Activated T-cell treated with anti-CD3 and anti-CD28 coated beads, Interleukin-2, amount 50 U/mL, for 48 hours (primary cell): Measurements from ENCODE around the gene DIP2B.
"Not testable (repeated sequence)": the region's sequence is repeated elsewhere in the genome, so short reads cannot be mapped to it uniquely, and the experiment has no call there.

Experiments
- DNase-seq, 2 experiments: peaks; one replicate each; pipeline ENCODE4 v3.0.0-alpha.2; 2020

DIP2B gene

DNA sequence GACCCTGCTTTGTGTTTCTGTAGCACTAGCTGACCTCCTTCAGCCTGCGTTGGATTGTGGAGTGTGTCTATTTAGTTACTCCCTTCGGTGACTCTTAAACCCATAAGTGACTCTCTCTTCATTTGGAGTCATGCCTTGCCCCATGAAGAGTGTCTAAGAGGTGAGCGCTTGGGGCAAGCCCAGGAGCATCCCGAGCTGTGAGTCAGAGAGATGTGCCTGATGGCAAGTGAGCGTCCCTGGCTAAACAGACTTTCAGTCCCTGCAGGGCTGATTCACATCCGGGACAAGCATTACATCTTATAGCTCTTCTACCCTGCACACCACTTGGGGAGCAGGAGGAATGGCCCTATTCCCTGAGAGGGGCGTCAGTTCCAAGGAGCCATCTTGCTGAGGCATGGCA lies 234.8 kb downstream of the DIP2B start:
- DNase-seq = no peak

GRCh38 chr12:50740307-50740706 lies 235.5 kb downstream of the DIP2B start:
- DNase-seq = no peak

DNA sequence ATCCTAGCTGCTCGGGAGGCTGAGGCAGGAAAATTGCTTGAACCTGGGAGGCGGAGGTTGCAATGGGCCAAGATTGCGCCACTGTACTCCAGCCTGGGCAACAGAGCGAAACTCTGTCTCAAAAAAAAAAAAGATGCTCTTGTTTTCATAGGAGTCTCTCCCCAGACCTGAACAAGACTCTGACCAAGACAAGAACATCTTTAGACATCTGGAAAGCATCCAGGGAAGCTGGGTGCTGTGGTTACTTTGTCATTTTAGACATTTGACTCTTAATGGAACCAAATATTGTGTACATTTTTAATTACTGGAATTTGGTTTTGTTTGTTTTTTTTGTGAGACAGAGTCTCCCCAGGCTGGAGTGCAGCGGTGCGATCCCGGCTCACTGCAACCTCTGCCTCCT lies 238.0 kb downstream of the DIP2B start:
- DNase-seq = no peak

DNA sequence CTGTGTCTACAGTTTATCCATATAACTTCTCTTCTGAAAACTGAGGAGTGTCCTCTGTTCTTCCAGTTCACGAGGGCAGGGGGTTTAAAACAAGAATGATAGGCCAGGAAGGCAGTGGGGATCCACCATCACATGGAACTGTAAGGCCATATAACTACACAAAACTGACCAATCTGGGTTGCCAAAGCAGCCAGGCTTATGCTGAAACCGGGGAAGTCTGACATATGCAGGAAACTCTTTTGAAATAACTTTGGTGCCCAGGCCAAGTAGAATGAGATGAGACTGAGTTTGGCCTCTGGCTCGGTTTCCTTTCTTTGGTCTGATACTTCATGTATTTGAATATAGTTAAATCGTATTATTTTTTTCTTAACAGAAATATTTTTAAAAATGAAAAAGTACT lies 241.1 kb downstream of the DIP2B start:
- no peak for DNase-seq

DNA sequence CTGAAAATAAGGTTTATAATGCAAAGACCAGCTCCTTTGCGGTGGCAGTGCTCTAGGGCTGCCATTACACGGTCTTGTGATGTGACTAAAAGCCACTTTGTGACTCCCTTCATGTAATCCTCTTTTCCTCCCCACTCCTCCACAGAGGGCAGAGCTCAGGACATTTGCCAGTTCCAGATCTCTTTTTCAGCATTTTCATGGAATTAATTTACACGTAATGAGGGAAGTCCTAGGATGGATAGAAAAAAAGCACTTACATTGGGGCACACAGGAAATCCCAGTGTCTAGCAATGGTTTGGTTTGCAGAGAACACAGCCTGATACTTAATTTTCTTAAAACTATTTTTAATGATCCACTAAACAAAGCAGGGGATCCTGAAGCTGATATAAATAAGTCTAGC lies 241.6 kb downstream of the DIP2B start:
- DNase-seq = no peak

DNA sequence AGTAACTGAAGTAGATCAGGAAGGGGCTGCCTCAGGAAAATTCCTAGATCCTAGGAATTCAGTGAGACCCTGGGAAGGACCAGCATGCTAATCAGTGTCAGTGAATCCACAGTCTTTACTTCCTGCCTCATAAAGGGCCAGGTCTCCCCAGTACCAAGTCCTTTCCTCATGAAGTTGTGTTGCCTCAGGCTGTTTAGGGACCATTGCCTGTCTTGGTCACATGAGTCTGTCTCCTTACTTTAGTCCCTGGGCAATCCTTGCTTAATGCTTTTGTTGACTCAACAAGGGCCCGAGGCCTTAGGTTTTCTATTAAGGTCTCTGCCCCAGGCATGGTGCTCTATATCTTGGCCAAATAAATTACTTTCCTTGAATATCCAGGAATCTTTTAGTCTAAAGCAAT lies 243.0 kb downstream of the DIP2B start:
- no peak for DNase-seq

DNA sequence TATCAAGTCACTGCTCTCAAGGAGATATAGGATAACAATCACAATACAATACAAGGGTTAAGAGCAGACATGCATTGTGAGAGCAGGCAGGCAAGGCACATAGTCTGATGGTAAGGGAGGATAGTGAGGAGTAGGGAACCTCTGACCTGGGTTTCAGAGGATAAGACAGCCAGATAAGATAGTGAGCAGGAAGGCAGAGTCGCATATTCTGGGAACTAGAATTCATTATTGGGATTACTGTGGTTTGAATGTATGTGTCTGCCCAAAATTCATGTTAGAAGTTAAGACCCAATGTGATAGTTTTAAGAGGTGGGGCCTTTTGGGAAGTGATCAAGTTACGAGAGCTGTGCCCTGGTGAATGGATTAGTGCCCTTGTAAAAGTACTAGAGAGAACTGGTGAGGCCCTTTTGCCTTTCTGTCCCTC lies 244.7 kb downstream of the DIP2B start:
- DNase-seq = no peak

GRCh38 chr12:50750366-50750765 lies 245.6 kb downstream of the DIP2B start:
- no peak for DNase-seq

- no peak for DNase-seq
These were observed 247.3 kb downstream of the DIP2B start for GRCh38 chr12:50751948-50752721.

DNA sequence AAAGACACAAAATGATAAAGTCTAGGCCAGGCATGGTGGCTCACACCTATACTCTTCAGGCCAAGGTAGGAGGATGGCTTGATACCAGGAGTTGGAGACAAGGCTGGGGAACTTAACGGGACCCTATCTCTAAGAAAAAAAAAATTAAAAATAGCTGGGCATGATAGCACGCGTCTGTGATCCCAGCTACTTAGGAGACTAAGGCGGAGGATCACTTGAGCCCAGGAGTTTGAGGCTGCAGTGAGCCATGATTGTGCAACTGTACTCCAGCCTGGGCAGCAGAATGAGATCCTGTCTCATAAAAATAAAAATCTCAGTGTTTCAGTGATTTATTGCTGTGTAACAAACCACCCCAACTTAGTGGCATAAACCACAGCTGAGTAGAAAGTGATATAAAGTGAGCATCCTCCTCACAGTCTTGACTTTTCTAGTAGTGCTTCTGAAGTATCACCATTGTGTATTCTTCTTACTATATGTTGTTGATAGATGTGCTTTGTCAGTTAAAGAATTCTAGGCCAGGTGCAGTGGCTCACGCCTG lies 248.5 kb downstream of the DIP2B start:
- no peak for DNase-seq

GRCh38 chr12:50763639-50764285 lies 259.0 kb downstream of the DIP2B start, which contains the start of gene ATF1:
ATF1 (plus strand) TSS chr12:50764101; CDS start chr12:50780146, 16,045 bp downstream.
- DNase-seq = peak; percentile 91 to 94

- peak; percentile 79 to 85 for DNase-seq
These were observed 259.7 kb downstream of the DIP2B start for GRCh38 chr12:50764286-50765094.

DNA sequence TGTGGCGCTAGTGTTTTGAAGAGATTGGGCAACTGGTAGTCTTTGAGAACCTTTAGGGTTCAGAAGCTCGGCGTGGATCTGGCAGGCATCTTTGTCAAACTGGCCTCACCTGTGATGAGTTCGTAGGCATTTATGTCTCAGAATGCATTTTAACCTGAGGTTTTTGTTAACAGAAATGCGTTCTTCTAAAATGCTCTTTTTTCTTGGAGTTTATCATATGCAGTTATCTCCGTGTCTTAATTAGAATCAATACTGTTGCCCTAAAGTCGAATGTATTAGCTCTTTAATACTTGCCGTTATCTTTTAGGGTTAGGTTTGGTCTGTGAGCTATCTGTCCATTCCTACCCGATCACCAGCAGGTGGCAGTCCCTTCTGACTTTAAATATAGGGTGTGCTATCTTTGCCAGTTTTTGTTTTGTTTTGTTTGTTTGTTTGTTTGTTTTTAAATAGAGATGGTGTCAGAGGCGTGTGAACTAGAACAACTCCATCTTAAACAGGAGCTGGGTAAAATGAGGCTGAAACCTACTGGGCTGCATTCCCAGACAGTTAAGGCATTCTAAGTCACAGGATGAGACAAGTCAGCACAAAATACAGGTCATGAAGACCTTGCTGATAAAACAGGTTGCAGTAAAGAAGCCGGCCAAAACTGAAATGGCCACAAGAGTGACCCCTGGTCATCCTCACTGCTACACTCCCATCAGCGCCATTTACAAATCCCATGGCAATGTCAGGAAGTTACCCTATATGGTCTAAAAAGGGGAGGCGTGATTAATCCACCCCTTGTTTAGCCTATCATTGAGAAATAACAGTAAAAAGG lies 260.5 kb downstream of the DIP2B start:
- peak; percentile 40 to 45 for DNase-seq

DNA sequence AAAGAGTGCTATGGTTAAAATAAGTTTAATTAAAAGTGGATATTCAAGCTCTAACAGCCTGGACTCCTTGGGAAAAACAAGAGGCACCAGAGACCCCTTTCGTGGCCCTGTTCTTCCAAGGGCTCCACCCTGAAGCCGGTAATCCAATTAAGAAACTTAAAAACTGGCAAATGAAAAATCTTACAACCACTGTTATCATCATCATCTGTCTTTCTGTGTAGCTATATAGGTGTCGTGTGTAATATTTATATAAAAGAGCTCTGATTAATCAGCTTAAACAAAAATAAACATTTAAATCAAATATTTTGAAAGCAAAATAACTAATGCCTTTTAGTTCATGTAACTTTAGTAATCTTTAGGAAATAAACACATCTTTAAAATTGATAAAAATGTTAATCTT lies 263.6 kb downstream of the DIP2B start:
- DNase-seq = no peak

GRCh38 chr12:50768813-50769212 lies 264.0 kb downstream of the DIP2B start:
- not testable (repeated sequence) for DNase-seq

DNA sequence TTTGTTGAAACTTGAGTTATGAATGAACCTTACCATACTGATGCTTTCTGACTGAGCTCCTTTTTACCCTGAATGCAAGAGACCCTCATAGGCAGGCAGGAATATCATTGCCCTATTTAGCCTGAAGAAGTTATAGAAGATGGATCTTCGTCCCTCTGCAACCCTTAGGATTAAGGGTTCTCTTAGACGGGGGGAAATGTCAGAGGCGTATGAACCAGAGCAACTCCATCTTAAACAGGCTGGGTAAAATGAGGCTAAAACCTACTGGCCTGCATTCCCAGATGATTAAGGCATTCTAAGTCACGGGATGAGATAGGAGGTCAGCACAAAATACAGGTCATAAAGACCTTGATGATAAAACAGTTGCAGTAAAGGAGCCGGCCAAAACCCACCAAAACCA lies 266.6 kb downstream of the DIP2B start:
- DNase-seq = no peak

- DNase-seq = no peak
These were observed 267.7 kb downstream of the DIP2B start for GRCh38 chr12:50772470-50772869.

DNA sequence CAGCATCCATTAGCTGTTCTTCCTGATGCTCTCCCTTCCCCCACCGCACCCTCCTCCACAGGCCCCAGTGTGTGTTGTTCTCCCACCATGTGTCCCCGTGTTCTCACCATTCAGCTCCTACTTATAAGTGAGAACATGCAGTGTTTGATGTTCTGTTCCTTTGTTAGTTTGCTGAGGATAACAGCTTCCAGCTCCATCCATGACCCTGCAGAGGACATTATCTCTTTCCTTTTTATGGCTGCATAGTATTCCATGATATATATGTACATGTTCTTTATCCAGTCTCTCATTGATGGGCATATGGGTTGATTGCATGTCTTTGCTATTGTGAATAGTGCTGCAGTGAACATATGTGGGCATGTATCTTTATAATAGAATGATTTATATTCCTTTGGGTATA lies 268.1 kb downstream of the DIP2B start:
- no peak for DNase-seq

DNA sequence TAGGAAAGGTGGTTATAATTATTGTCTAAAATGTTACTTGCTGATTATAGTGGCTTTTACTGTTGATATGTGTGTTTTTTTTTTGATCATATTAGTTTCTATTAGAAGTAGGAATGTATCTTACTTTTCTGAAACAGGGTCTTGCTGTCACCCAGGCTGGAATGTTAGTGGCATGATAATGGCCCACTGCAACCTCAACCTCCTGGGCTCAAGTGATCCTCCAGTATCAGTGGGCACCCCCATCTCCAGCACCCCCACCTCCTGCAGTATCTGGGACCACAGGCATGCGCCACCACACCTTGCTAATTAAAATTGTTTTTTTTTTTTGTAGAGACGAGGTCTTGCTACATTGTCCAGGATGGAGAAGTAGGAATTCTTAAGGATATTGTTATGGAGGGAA lies 270.5 kb downstream of the DIP2B start:
- no peak for DNase-seq

DNA sequence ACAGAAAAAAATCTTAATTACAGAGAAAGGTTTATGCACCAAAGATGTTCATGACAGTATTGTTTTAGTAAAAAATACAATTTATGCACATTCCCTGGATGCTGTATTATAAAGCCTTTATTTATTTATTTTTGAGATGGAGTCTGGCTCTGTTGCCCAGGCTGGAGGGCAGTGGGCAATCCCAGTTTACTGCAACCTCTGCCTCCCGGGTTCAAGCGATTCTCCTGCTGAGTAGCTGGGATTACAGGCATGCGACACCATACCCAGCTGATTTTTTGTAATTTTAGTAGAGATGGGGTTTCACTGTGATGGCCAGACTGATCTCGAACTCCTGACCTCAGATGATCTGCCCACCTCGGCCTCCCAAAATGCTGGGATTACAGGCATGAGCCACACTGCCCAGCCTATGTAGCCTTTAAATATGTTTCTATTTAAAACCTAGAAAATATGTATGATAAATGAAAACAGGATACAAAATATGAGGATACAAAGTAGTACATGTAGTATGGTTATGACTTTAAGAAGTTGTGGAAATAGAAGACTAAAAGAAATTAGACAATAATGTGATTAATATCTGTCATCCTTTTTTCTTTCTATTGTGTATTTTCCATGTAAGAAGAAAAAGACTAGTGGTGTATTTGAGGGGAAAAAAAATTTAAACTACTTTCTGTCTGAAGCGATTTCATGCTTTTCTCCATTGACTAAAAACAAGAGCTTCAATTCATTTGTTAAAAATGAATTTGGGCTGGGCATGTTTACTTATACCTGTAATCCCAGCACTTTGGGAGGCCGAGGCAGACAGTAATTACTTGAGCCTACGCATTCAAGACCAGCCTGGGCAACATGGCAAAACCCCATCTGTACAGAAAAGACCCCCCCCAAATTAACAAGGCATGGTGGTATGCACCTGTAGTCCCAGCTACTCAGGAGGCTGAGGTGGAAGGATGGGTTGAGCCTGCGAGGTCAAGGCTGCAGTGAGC lies 272.3 kb downstream of the DIP2B start:
- DNase-seq = no peak
